IPS-NIHi7 (cell line): ENCODE data around the gene CFAP299.
"Not testable (repeated sequence)": the region's sequence is repeated elsewhere in the genome, so short reads cannot be mapped to it uniquely, and the experiment has no call there.

Experiments used
- DNase-seq: peaks from one replicate; pipeline ENCODE4 v3.0.0; 2012; ENCODE audit warnings: mixed read lengths; ENCODE audit errors: extremely low spot score

CFAP299 gene

GRCh38 chr4:80335554-80336358, at the start of gene CFAP299:
TSS of gene CFAP299 (plus strand) at chr4:80335730.
- DNase-seq: peak; percentile 95

GRCh38 chr4:80286451-80286850, 49.1 kb upstream of the CFAP299 start:
- no peak for DNase-seq

- DNase-seq: not testable (repeated sequence)
Observed at GRCh38 chr4:80290665-80291064, 44.9 kb upstream of the CFAP299 start.

- no peak for DNase-seq
Observed at GRCh38 chr4:80294206-80294605, 41.3 kb upstream of the CFAP299 start.

- no peak for DNase-seq
Observed at GRCh38 chr4:80295336-80295735, 40.2 kb upstream of the CFAP299 start.

GRCh38 chr4:80295826-80296225, 39.7 kb upstream of the CFAP299 start:
- no peak for DNase-seq

GRCh38 chr4:80301884-80302283, 33.6 kb upstream of the CFAP299 start:
- DNase-seq: no peak

GRCh38 chr4:80302616-80303223, 32.8 kb upstream of the CFAP299 start:
- no peak for DNase-seq

GRCh38 chr4:80305466-80305865, 30.1 kb upstream of the CFAP299 start:
- DNase-seq: no peak

GRCh38 chr4:80306260-80306659, 29.3 kb upstream of the CFAP299 start:
- no peak for DNase-seq

- DNase-seq: no peak
Observed at GRCh38 chr4:80307183-80307735, 28.3 kb upstream of the CFAP299 start.

GRCh38 chr4:80307774-80308465, 27.6 kb upstream of the CFAP299 start:
- DNase-seq: peak; percentile 35

- DNase-seq: no peak
Observed at GRCh38 chr4:80308466-80308822, 27.1 kb upstream of the CFAP299 start.

GRCh38 chr4:80309294-80310004, 26.1 kb upstream of the CFAP299 start:
- DNase-seq: no peak

GRCh38 chr4:80311130-80311529, 24.4 kb upstream of the CFAP299 start:
- no peak for DNase-seq

- DNase-seq: no peak
Observed at GRCh38 chr4:80312124-80312523, 23.4 kb upstream of the CFAP299 start.

- DNase-seq: no peak
Observed at GRCh38 chr4:80313627-80314026, 21.9 kb upstream of the CFAP299 start.

GRCh38 chr4:80315848-80316247, 19.7 kb upstream of the CFAP299 start:
- not testable (repeated sequence) for DNase-seq

GRCh38 chr4:80321341-80321740, 14.2 kb upstream of the CFAP299 start:
- no peak for DNase-seq

- no peak for DNase-seq
Observed at GRCh38 chr4:80321776-80322175, 13.8 kb upstream of the CFAP299 start.

- DNase-seq: peak; percentile 17
Observed at GRCh38 chr4:80322716-80323115, 12.8 kb upstream of the CFAP299 start.

- no peak for DNase-seq
Observed at GRCh38 chr4:80324171-80324570, 11.4 kb upstream of the CFAP299 start.
